ENCODE measurements around the gene TAS2R41. TPM values are rescaled to one million over a fixed set of nuclear protein-coding genes. Genes with fewer than 3 reads are reported as not detected.

TAS2R41 gene
- total RNA-seq, 1 donor from 2014 or later: not detected

GRCh38 chr7:143493751-143494150 lies 16.1 kb downstream of the TAS2R41 start:
- TF ChIP-seq CTCF (IDR thresholded peaks at IDR 0.05; ENCODE audit: borderline replicate concordance): no peak
- Histone ChIP-seq H3K36me3 (no peaks in the 10 kb centered on the region), H3K27me3 (ENCODE audit: low read depth) (no peaks in the 10 kb centered on the region), H3K27ac (replicated peaks) (no peak overlapping the region), H3K4me3 (no peak overlapping the region), H3K4me1 (peaks cover 37% of the 10 kb centered on the region), H3K9me3 (replicated peaks) (no peaks in the 10 kb centered on the region)
- intact Hi-C loops (cut with micrococcal nuclease): no loop called here
- DNase-seq: no peak

- no peak overlapping the region for H3K27ac ChIP-seq (replicated peaks)
Measured at GRCh38 chr7:143494622-143495021, 16.9 kb downstream of the TAS2R41 start.

GRCh38 chr7:143495851-143496250 lies 18.2 kb downstream of the TAS2R41 start:
- intact Hi-C loops (cut with micrococcal nuclease): no loop called here
- H3K27me3 ChIP-seq (ENCODE audit: low read depth): no peaks in the 10 kb centered on the region
- H3K9me3 ChIP-seq (replicated peaks): no peaks in the 10 kb centered on the region
- TF ChIP-seq CTCF (IDR thresholded peaks at IDR 0.05; ENCODE audit: borderline replicate concordance): no peak
- H3K27ac ChIP-seq (replicated peaks): no peak overlapping the region
- H3K4me3 ChIP-seq: no peak overlapping the region
- DNase-seq: no peak
- no peaks in the 10 kb centered on the region for H3K36me3 ChIP-seq
- peaks cover 55% of the 10 kb centered on the region for H3K4me1 ChIP-seq

More at GRCh38 chr7:143494622-143495021, 16.9 kb downstream of the TAS2R41 start:
- no peaks in the 10 kb centered on the region for H3K36me3 ChIP-seq
- DNase-seq: no peak
- TF ChIP-seq CTCF (IDR thresholded peaks at IDR 0.05; ENCODE audit: borderline replicate concordance): no peak
- H3K4me3 ChIP-seq: no peak overlapping the region
- H3K27me3 ChIP-seq (ENCODE audit: low read depth): no peaks in the 10 kb centered on the region
- intact Hi-C loops (cut with micrococcal nuclease): no loop called here
- H3K4me1 ChIP-seq: peaks cover 46% of the 10 kb centered on the region
- no peaks in the 10 kb centered on the region for H3K9me3 ChIP-seq (replicated peaks)

DNA sequence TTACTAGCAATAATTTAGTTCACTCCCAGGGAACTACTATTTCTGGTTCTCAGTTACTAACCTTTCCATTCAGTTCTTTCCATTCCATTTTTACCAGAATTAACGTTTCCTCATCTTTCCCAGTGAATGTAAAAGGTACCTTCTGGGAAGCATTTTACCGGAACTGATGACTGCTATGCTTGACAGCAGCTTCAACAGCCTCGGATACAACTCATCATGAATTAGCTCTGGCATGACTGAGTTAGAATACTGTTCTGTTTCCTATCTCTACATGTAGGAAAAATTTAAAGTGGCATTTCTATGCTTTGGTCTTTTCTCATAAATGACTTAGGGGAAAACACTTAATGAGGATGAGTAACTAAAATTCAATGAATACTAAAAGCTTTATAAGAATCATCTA lies 18.6 kb downstream of the TAS2R41 start:
- no peak for DNase-seq
- Histone ChIP-seq H3K4me1 (peaks cover 53% of the 10 kb centered on the region), H3K4me3 (no peak overlapping the region), H3K27ac (replicated peaks) (no peak overlapping the region), H3K9me3 (replicated peaks) (no peaks in the 10 kb centered on the region), H3K27me3 (ENCODE audit: low read depth) (no peaks in the 10 kb centered on the region), H3K36me3 (no peaks in the 10 kb centered on the region)
- no peak for TF ChIP-seq CTCF (IDR thresholded peaks at IDR 0.05; ENCODE audit: borderline replicate concordance)
- intact Hi-C loops (cut with micrococcal nuclease): no loop called here

DNA sequence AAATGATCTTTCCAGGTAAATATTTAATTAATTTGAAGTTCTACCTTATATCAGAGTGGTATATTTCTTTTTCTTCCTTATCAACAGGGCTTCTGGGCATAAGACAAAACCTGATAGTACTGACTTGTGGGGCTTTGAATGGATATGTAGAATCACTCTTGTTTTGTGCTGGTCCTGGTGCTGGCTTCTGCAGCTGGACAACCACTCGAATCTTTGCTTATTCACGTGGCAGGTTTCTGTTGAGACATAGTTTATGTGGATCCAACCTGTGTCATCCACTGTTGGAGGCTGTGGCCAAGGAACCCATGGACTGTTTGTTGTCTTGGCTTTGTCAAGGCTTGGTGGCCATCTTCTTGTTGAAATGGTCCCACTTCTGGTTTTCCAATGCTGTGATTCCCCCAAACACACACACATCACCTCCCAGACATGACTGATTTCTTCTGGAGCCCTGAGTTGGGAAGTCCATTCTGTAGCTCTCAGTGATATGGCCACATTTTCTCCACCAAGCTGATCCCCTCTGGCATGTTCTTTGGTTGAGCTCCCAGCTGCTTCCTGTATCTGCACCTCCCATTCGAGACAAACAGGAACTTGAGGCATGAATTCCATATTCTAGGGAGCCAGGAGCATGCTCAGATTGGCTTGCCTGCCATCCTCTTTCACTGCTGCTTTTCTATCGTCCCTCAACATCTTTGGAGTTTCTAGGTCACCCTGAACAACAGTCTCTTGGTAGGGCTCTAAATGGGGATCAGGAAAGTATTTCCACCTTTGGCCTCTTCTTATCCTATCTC lies 19.5 kb downstream of the TAS2R41 start:
- Histone ChIP-seq H3K4me3 (no peak overlapping the region), H3K36me3 (no peaks in the 10 kb centered on the region), H3K27me3 (ENCODE audit: low read depth) (no peaks in the 10 kb centered on the region), H3K27ac (replicated peaks) (no peak overlapping the region), H3K4me1 (peaks cover 45% of the 10 kb centered on the region), H3K9me3 (replicated peaks) (no peaks in the 10 kb centered on the region)
- no peak for TF ChIP-seq CTCF (IDR thresholded peaks at IDR 0.05; ENCODE audit: borderline replicate concordance)
- intact Hi-C loops (cut with micrococcal nuclease): no loop called here
- no peak for DNase-seq

Data from left ventricle myocardium inferior (tissue), 1 donor.